Left ventricle myocardium inferior (tissue), 1 donor: ENCODE results near the gene SLC35B4. TPM values are rescaled to one million over a fixed set of nuclear protein-coding genes. Genes with fewer than 3 reads are reported as not detected.

ENCODE experiments used
- DNase-seq: peaks from one replicate; pipeline ENCODE4 v3.0.0-alpha.2; 2020
- H3K27ac ChIP-seq: fragments of 200-600 bp; replicated peaks from 2 replicates; pipeline ENCODE4 v1.8.0; 2021
- H3K27me3 ChIP-seq: fragments of 200-600 bp; 2 replicates; pipeline ENCODE4 v1.8.0; 2021; ENCODE audit warnings: low read depth
- H3K36me3 ChIP-seq: fragments of 200-600 bp; 2 replicates; pipeline ENCODE4 v1.8.0; 2021
- H3K4me1 ChIP-seq: fragments of 200-600 bp; 2 replicates; pipeline ENCODE4 v1.8.0; 2021
- H3K4me3 ChIP-seq: fragments of 200-600 bp; 2 replicates; pipeline ENCODE4 v1.8.0; 2021; ENCODE audit warnings: mild to moderate bottlenecking, moderate library complexity
- H3K9me3 ChIP-seq: fragments of 200-600 bp; replicated peaks from 2 replicates; pipeline ENCODE4 v1.8.0; 2021
- CTCF ChIP-seq: fragments of 200-600 bp; IDR thresholded peaks from 2 replicates; pipeline ENCODE4 v1.8.0; 2021; ENCODE audit warnings: antibody characterized with exemption, mild to moderate bottlenecking, borderline replicate concordance
- intact Hi-C: fragments of 100-400 bp; cut with micrococcal nuclease; formaldehyde crosslinking; loops from one replicate; pipeline ENCODE4 v1.11.0; 2022
- long read RNA-seq: library from polyadenylated mRNA; unstranded; transcript quantifications from one replicate; pipeline ENCODE4 v2.0.0, GENCODE V29; 2021
- total RNA-seq: library from RNA; stranded (reverse); fragmentation: NEBNext Ultra II Directional; extraction: Animal tissue kit (Norgen Biotek cat#: 25700); gene quantifications from one replicate; pipeline ENCODE4 v1.2.1, GENCODE V29; 2021
- donor health status: DM: no; HTN: yes; CAD: no; lungs with severe emphysema.

SLC35B4 gene, protein sequence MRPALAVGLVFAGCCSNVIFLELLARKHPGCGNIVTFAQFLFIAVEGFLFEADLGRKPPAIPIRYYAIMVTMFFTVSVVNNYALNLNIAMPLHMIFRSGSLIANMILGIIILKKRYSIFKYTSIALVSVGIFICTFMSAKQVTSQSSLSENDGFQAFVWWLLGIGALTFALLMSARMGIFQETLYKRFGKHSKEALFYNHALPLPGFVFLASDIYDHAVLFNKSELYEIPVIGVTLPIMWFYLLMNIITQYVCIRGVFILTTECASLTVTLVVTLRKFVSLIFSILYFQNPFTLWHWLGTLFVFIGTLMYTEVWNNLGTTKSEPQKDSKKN
- total RNA-seq = 5.1 TPM
- long read RNA-seq, full-length matches to known transcripts = 6 of 8 reads
- long read RNA-seq, partial matches to known transcripts = 1 of 8 reads
- long read RNA-seq, other reads (novel, unspliced or antisense) = 1 of 8 reads

DNA sequence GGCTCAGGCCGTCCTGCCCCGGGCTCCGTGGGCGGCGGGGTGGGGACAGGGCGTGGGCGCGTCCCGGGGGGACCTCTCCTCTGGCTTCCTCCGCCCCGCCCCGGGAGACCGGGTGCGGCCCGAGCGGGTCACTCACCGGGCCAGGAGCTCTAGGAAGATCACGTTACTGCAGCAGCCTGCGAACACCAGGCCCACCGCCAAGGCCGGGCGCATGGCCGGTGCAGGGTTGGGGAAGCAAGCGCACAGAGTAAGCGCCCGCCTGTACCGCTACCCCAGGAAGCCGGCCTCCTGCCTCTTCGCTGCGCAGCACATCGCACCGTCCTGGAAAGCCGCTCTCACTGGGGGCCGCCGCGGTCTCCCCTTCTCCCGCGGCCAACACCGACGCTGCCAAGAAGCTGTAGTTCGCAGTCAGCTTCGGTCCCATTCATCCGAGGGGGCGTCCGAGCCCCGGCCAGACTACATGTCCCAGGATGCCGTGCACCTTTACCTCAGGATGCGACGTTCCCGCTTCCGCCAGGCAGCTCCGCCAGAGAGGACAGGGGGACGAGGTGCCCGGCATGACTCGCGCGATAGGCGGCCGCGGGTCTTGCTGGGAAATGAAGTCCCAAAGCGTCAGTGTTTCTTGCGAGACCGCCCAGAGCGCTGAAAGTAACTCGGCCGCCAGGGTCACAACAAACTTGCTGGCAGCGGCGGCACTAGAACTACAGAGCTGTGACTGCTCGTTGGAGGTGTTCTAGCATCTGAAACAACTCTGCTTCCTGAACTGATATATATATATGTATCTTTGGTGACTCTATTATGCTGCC is at the start of gene SLC35B4:
TSS of gene SLC35B4 (minus strand) at position 392 of the 806 bp plus-strand sequence. CDS start at position 213, 179 bp downstream.
- TF ChIP-seq CTCF = peak; percentile 52
- DNase-seq = peak; percentile 97
- Histone ChIP-seq H3K27ac (peak within 1 kb of the TSS; percentile 88), H3K9me3 (no peaks in the 10 kb centered on the region), H3K36me3 (no peaks in the 10 kb centered on the region), H3K4me3 (peak within 1 kb of the TSS; percentile 92), H3K4me1 (peaks cover 21% of the 10 kb centered on the region), H3K27me3 (no peaks in the 10 kb centered on the region)
- intact Hi-C loops = no loop called here

DNA sequence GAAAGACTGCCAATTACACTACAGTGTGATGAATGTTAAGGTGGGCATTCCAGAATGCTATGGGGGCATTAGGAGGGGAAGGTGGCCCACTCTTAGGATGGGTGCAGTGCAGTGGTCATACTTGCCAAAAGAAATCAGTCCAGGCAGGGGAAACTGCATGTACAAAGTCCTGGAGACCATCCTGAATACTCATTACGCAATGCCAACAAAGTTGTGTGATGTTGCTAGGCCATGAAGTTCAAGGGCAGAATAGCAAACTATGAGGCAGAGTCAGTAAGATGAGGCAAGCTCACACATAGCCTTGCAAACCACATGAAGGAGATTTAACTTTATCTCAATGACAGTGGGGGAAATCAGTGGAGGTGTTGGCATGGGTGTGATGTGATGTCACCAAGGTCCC is 49.8 kb upstream of the SLC35B4 start:
- H3K4me3 ChIP-seq = no peak overlapping the region
- intact Hi-C loops = no loop called here
- DNase-seq = no peak

GRCh38 chr7:134365341-134366054 is 48.8 kb upstream of the SLC35B4 start:
- H3K27me3 ChIP-seq = peaks cover 70% of the 10 kb centered on the region
- intact Hi-C loops = no loop called here

More for the DNA sequence above, 49.8 kb upstream of the SLC35B4 start:
- no peaks in the 10 kb centered on the region for H3K9me3 ChIP-seq
- TF ChIP-seq CTCF = no peak
- no peaks in the 10 kb centered on the region for H3K4me1 ChIP-seq
- no peaks in the 10 kb centered on the region for H3K36me3 ChIP-seq
- H3K27me3 ChIP-seq = peaks cover 75% of the 10 kb centered on the region
- H3K27ac ChIP-seq = no peak overlapping the region

DNA sequence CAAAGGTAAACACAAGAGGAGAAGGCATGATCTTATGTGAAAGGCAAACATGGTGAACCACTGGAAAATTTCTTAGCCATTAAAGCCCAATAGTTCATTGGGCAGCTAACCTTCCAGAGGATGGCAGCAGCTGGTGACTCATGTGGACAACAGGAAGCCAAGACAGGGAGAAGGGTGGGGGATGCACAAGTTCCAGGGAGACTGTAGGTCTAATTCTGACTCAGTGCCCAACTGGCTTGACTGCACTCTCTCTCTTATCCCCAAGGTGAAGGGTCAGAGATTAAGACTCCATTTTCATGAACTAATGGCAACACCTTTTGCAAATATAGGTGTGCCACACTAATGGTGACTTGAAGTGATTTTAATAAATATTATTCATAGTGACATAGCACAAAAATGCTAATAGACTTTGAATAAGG is 47.9 kb upstream of the SLC35B4 start:
- no peak for TF ChIP-seq CTCF
- intact Hi-C loops = no loop called here
- Histone ChIP-seq H3K9me3 (no peaks in the 10 kb centered on the region), H3K27me3 (peaks cover 68% of the 10 kb centered on the region), H3K4me3 (no peak overlapping the region), H3K4me1 (no peaks in the 10 kb centered on the region), H3K27ac (no peak overlapping the region), H3K36me3 (no peaks in the 10 kb centered on the region)
- no peak for DNase-seq

More at GRCh38 chr7:134365341-134366054, 48.8 kb upstream of the SLC35B4 start:
- Histone ChIP-seq H3K36me3 (no peaks in the 10 kb centered on the region), H3K9me3 (no peaks in the 10 kb centered on the region), H3K4me1 (no peaks in the 10 kb centered on the region), H3K27ac (no peak overlapping the region), H3K4me3 (no peak overlapping the region)
- no peak for DNase-seq
- no peak for TF ChIP-seq CTCF
